ENCODE results near the gene ACADL.

ACADL gene

GRCh38 chr2:210169516-210170195 lies 55.6 kb downstream of the ACADL start:
- TF ChIP-seq, protein P1, sequence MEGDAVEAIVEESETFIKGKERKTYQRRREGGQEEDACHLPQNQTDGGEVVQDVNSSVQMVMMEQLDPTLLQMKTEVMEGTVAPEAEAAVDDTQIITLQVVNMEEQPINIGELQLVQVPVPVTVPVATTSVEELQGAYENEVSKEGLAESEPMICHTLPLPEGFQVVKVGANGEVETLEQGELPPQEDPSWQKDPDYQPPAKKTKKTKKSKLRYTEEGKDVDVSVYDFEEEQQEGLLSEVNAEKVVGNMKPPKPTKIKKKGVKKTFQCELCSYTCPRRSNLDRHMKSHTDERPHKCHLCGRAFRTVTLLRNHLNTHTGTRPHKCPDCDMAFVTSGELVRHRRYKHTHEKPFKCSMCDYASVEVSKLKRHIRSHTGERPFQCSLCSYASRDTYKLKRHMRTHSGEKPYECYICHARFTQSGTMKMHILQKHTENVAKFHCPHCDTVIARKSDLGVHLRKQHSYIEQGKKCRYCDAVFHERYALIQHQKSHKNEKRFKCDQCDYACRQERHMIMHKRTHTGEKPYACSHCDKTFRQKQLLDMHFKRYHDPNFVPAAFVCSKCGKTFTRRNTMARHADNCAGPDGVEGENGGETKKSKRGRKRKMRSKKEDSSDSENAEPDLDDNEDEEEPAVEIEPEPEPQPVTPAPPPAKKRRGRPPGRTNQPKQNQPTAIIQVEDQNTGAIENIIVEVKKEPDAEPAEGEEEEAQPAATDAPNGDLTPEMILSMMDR (IDR thresholded peaks at IDR 0.05) = no peak
- peaks cover 12% of the 10 kb centered on the region for H3K36me3 ChIP-seq (ENCODE audit: control insufficient read depth, insufficient read depth, low read length)
- peak overlapping the region; percentile 100 for H3K27ac ChIP-seq
- H3K9me3 ChIP-seq (ENCODE audit: control insufficient read depth, low read length) = peaks cover 4% of the 10 kb centered on the region
- peak overlapping the region; percentile 95 for H3K9ac ChIP-seq
- H3K4me2 ChIP-seq (ENCODE audit: low read length) = peak overlapping the region; percentile 91
- H3K4me3 ChIP-seq (ENCODE audit: low read depth, low read length) = peak overlapping the region; percentile 100
- H2AFZ ChIP-seq = no peak overlapping the region
- peaks cover 4% of the 10 kb centered on the region for H3K4me1 ChIP-seq
- no peaks in the 10 kb centered on the region for H3K27me3 ChIP-seq (ENCODE audit: control insufficient read depth, insufficient read depth, low read length)
- H3K79me2 ChIP-seq = peaks cover 43% of the 10 kb centered on the region

GRCh38 chr2:210167227-210167626 lies 58.0 kb downstream of the ACADL start:
- H3K27me3 ChIP-seq (ENCODE audit: control insufficient read depth, insufficient read depth, low read length) = no peaks in the 10 kb centered on the region
- H3K27ac ChIP-seq = peak overlapping the region; percentile 100
- H2AFZ ChIP-seq = no peak overlapping the region
- TF ChIP-seq, protein P1 (IDR thresholded peaks at IDR 0.05) = no peak
- peak overlapping the region; percentile 100 for H3K4me3 ChIP-seq (ENCODE audit: low read depth, low read length)
- peak overlapping the region; percentile 95 for H3K9ac ChIP-seq
- H3K4me1 ChIP-seq = peaks cover 2% of the 10 kb centered on the region
- peak overlapping the region; percentile 91 for H3K4me2 ChIP-seq (ENCODE audit: low read length)
- H3K9me3 ChIP-seq (ENCODE audit: control insufficient read depth, low read length) = no peaks in the 10 kb centered on the region
- H3K36me3 ChIP-seq (ENCODE audit: control insufficient read depth, insufficient read depth, low read length) = peaks cover 12% of the 10 kb centered on the region
- H3K79me2 ChIP-seq = peaks cover 59% of the 10 kb centered on the region

- Histone ChIP-seq H2AFZ (no peak overlapping the region), H3K27me3 (ENCODE audit: control insufficient read depth, insufficient read depth, low read length) (no peaks in the 10 kb centered on the region), H3K9me3 (ENCODE audit: control insufficient read depth, low read length) (peaks cover 4% of the 10 kb centered on the region), H3K36me3 (ENCODE audit: control insufficient read depth, insufficient read depth, low read length) (peaks cover 2% of the 10 kb centered on the region), H3K27ac (peak overlapping the region; percentile 100), H3K79me2 (peaks cover 46% of the 10 kb centered on the region), H3K4me1 (peaks cover 8% of the 10 kb centered on the region), H3K4me2 (ENCODE audit: low read length) (peak overlapping the region; percentile 43), H3K9ac (peak overlapping the region; percentile 1), H3K4me3 (ENCODE audit: low read depth, low read length) (peak overlapping the region; percentile 41)
- TF ChIP-seq, protein P1 (IDR thresholded peaks at IDR 0.05) = no peak
These were observed 62.7 kb downstream of the ACADL start for GRCh38 chr2:210162466-210163124.

DNA sequence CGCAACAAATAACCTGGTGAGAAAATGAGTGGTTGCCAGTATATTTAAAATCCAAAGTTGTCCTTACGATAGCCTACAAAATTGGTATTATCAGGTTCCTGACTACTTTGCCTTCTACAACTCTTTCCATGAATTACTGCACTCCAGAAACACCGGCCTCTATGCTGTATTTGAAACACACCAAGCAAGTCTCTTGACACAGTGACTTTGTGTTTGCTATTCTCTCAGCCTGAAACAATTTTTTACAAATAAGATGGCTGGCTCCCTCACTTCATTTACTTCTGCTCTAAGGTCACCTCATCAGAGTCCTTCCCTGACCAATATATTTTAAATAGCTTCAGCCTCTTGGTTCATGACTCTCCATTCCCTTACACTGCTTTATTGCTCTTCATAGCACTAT lies 66.2 kb downstream of the ACADL start:
- Histone ChIP-seq H3K4me2 (ENCODE audit: low read length) (peak overlapping the region; percentile 43), H3K9ac (no peak overlapping the region), H3K27me3 (ENCODE audit: control insufficient read depth, insufficient read depth, low read length) (no peaks in the 10 kb centered on the region), H3K27ac (peak overlapping the region; percentile 89), H3K4me1 (peaks cover 11% of the 10 kb centered on the region), H3K9me3 (ENCODE audit: control insufficient read depth, low read length) (peaks cover 4% of the 10 kb centered on the region), H3K36me3 (ENCODE audit: control insufficient read depth, insufficient read depth, low read length) (peaks cover 2% of the 10 kb centered on the region), H2AFZ (no peak overlapping the region), H3K4me3 (ENCODE audit: low read depth, low read length) (peak overlapping the region; percentile 27), H3K79me2 (peaks cover 31% of the 10 kb centered on the region)
- TF ChIP-seq, protein P1 (IDR thresholded peaks at IDR 0.05) = no peak
